Measurements from ENCODE around the gene TTC22.

Gene TTC22

DNA sequence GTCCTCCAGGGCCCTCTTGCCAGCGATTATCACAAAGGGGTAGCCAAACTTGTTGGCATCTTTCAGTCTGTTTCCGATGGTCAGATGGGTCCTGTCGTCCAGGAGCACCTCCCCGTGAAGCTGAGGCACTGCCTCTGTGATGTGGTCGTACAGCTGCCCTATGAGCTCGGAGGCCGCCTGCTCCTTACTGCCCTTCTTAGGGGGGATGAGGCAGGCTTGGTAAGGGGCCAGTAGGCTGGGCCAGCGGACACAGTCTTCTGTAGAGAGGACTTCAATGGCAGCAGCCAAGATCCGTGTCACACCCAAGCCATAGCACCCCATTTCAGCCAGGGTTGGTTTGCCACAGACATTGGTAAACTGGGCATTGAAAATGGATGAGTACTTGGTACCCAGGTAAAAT is 43.3 kb downstream of the TTC22 start:
- no peak for DNase-seq (ENCODE audit: extremely low read depth, low read depth)
- TF ChIP-seq, protein P1, sequence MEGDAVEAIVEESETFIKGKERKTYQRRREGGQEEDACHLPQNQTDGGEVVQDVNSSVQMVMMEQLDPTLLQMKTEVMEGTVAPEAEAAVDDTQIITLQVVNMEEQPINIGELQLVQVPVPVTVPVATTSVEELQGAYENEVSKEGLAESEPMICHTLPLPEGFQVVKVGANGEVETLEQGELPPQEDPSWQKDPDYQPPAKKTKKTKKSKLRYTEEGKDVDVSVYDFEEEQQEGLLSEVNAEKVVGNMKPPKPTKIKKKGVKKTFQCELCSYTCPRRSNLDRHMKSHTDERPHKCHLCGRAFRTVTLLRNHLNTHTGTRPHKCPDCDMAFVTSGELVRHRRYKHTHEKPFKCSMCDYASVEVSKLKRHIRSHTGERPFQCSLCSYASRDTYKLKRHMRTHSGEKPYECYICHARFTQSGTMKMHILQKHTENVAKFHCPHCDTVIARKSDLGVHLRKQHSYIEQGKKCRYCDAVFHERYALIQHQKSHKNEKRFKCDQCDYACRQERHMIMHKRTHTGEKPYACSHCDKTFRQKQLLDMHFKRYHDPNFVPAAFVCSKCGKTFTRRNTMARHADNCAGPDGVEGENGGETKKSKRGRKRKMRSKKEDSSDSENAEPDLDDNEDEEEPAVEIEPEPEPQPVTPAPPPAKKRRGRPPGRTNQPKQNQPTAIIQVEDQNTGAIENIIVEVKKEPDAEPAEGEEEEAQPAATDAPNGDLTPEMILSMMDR (IDR thresholded peaks at IDR 0.05; ENCODE audit: low read depth, low read length): no peak

DNA sequence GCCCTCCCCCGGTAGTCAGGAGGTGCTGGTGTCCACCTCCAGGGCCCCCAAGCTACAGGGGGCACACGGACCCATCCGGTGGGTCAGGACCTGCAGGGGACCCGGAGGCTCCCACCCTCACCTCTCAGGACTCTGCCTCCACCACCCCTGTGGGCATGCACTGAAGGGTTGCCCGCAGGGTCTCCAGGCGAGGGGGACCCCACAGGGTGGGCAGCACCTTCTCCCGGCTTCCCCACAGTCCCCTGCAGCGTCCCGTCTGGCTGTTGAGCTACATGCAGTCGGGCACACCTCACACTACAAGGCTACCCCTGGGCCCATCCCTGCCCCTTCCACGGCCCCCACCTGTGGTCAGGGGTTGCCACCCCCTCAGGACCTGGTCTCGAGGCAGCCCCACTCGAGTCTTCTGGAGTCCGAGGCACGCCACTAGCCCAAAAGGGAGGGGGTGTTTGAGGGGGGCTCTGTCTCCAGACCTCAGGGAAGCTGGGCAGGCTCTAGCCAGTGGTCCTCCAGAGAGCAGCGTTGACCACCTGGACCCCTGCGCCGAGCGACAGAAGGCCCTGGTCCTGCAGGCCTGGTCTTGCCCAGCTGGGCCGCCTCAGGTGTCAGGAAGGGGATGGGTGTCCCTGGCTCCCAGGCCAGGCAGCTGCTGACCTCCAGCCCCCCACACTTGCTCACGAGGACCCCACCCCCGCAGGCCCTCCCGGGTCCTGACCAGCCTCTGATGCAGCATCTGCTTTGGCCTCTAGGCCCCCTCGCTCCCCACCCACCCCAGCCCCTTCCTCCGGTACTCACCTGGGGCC is 46.4 kb downstream of the TTC22 start:
- TF ChIP-seq, protein P1 (IDR thresholded peaks at IDR 0.05; ENCODE audit: low read depth, low read length): no peak
- no peak for DNase-seq (ENCODE audit: extremely low read depth, low read depth)

DNA sequence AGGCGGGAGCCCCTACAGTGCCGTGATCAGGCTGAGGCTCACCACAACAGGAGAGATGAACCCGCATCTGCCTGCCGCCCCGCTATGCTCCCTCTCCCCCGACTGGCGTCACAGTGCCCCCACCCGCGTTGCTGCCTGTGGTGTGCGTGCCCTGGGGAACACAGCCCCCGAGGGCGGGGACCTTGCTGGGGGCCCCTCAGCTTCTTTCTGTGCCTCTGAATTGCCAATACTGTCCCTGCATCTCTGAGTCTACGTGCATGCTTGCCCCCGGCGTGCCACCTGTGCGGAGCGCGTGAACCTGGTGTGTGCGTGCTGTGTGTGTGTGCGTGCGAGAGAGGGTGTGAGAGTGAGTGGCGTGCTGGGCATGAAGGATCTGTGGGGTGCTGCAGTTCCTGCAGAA is 47.1 kb downstream of the TTC22 start:
- no peak for DNase-seq (ENCODE audit: extremely low read depth, low read depth)
- TF ChIP-seq, protein P1 (IDR thresholded peaks at IDR 0.05; ENCODE audit: low read depth, low read length): no peak

DNA sequence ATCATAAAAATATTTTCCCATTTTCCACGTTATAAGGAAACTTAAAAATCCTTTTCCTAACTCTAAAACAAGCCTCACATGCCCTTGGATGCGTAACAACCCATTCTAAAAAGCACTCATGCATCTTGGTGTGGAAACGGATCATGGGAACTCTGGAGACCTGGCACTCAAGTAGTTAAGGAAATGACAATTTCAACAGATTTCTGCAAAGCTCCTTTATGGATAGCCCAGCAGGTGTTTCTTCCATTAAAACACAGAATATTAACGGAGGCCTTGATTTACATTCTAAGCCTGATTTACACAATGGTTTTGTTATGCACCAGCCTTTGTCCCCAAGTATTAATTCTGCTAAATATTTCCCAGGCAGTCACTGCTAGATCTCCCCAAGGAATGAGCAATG is 49.7 kb downstream of the TTC22 start:
- DNase-seq (ENCODE audit: extremely low read depth, low read depth): no peak
- TF ChIP-seq, protein P1 (IDR thresholded peaks at IDR 0.05; ENCODE audit: low read depth, low read length): no peak

DNA sequence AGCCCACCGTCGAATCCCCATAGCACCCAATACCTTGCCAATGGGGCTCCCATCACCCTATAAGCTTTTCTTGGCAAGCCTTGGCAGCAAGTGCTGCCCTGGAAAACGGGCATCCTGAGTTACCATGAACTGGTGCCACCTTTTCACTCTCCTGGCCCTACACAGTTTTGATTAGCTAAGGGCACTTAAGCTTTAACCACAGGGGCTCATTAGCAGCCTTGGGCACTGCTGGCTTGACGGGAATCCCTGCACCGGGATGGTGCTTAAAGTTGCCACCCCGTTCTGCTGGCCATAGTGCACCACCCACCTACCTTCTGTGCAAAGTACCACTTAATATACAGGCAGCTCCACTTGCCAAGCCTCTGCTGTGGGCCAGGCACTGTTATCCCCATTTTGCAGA is 50.5 kb downstream of the TTC22 start:
- no peak for DNase-seq (ENCODE audit: extremely low read depth, low read depth)
- TF ChIP-seq, protein P1 (IDR thresholded peaks at IDR 0.05; ENCODE audit: low read depth, low read length): no peak

DNA sequence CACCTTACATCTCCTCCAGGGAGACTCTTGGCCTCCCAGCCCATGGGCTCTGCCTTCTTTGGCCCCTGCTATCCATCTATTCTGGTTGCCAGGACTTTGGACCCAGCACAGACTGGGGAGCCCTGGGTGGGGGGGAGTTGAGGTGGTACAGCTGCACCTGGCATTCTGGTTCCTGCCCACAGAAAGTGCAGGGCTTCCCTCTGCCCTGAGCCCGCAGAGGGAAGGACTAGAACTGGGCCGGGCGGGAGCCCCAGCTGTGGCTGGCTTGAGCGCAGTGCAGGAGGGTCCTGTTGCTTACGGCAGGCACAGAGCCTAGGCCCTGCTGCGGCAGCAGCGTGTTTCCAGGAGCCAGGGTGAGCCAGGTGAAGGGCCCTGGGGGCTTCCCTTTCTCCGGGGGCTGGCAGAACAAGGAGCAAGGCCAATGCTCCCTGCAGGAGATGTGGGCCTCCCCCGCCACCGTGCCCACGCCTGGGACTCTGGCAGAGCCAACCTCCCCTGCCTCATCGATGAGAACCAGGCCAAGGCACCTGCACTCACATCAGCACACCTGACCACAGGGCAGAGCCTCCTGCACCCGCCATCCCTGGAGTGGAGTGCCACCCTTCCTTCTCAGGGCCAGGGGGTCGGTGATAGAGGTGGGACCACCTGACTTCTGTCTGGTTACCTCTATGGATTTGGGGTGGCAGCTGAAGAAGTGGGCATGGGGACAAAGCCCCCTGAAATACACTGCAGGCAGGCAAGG is 52.9 kb downstream of the TTC22 start:
- TF ChIP-seq, protein P1 (IDR thresholded peaks at IDR 0.05; ENCODE audit: low read depth, low read length): no peak
- DNase-seq (ENCODE audit: extremely low read depth, low read depth): no peak

DNA sequence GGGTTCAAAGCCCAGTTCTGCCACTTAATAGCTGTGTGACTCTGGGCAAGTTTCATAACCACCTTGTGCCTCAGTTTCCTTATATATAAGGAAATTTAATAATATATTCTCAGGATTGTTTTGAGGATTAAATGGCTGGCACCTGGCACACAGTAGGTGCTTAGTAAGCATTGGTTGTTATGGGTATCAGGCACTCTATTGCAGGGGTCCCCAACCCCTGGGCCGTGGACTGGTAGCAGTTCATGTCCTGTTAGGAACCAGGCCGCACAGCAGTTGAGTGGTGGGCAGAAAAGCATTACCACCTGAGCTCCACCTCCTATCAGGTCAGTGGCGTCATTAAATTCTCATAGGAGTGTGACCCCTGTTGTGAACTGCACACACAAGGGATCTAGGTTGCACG is 55.3 kb downstream of the TTC22 start:
- DNase-seq (ENCODE audit: extremely low read depth, low read depth): no peak
- TF ChIP-seq, protein P1 (IDR thresholded peaks at IDR 0.05; ENCODE audit: low read depth, low read length): no peak

Measured in AG09319 (cell line).